Stimulated activated CD4-positive, alpha-beta T cell treated with anti-CD3 and anti-CD28 coated beads, TNF-alpha, amount 100 ng/mL, for 48 hours (primary cell): ENCODE data around the gene DLK1.

ENCODE experiments used
- DNase-seq, 3 donors: peaks; one replicate each; pipeline ENCODE4 v3.0.0-alpha.2; 2020; ENCODE audit warnings: low read depth in 3 of 3

DLK1 gene

DNA sequence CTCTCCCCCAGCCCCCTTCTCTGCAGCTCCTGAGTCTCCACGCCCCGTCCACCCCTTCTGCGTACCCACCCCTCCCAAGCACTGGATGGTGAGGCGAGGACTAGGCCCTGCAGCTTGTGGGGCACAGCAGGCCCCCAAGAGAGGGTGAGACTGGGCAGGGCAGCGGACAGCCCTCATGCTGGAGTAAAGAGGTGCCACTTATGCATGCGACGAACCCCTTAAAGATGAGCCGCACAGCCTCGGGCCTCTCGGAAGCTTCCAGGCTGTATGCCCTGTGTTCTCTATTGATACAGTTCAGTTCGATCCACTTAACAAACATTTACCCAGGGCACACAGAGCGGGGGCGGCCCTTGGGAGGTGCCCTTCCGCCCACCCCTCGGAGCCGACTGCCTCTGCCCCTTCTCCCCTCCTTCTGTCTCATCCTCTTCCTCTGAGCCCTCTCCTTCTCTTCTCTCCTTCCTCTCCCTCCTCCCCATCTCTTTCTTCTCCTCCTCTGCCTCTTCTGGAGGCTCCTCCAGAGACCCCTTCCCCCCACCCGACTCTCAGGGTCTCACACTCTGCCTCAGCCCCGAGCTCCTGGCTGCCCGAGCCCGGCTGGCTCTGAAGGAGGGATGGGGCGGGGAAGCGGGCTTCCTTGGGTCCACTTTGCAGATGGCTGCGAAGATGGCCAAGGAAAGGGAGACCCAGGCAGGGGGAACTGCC lies 32.7 kb upstream of the DLK1 start:
- DNase-seq: no peak

- DNase-seq: no peak
Observed at GRCh38 chr14:100694579-100695422, 31.9 kb upstream of the DLK1 start.

- no peak for DNase-seq
Observed at GRCh38 chr14:100695423-100695738, 31.3 kb upstream of the DLK1 start.

GRCh38 chr14:100696008-100696407 lies 30.7 kb upstream of the DLK1 start:
- no peak for DNase-seq

GRCh38 chr14:100696590-100696989 lies 30.1 kb upstream of the DLK1 start:
- DNase-seq: no peak

- DNase-seq: no peak
Observed at GRCh38 chr14:100698066-100698465, 28.6 kb upstream of the DLK1 start.

- no peak for DNase-seq
Observed at GRCh38 chr14:100698666-100699448, 27.8 kb upstream of the DLK1 start.

DNA sequence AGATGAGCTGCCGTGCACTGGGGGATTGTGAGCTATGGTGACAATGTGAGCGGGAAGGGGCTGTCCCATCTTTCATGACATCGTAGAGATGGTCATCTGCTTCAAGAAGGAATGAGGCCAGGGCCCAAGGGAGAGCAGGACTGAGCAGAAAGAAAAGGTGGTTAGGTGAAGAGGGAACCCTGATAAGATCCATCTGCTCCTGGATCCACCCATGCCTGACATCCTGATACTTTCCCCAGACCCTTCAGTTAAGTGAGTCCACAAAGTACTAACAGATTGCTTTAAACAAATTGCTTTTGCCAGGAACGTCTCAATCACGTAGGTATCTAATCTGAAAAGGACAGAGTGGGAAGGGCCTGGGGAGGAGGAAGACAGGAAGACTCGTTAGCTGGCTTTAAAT lies 25.4 kb upstream of the DLK1 start:
- no peak for DNase-seq

GRCh38 chr14:100702590-100702989 lies 24.1 kb upstream of the DLK1 start:
- DNase-seq: no peak

DNA sequence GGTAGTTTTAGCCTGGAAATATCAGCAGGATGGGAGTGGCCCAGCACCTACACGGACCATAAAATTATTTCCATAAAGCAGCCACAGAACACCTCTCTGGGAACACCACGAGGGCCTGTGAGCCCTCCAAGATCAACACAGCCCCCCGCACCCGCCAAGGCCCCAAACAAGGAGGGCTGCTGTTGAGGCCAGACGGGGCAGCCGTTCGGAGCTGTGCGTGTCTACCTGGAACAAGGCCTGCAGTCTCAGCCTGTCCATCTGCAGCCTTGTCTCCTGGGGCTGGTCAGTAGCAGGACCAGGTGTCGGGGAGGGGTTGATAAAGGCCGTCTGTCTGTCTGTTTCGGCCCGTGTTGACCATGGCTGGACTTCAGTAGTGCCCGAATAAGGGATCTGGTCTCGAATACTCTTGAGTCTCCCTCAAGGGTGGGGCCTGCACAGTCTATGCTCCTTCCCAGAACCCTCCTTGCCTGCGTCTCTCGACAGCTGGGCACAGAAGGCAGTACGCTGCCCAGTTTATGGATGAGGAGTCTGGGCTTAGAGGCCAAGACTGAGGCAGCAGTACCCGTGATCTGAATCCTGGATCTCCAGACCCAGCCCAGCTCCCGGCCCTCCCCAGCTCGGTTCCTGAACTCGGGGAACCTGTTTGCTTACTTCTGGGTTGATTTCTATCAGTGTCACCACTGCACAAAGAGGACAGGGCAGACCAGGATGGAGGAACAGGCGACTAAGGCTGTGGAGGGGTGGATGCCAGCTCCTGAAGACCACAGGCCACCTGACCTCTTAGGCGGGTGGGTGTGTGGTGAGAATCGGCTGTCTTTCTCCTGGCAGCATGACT lies 23.1 kb upstream of the DLK1 start:
- no peak for DNase-seq

- DNase-seq: no peak
Observed at GRCh38 chr14:100706200-100706599, 20.5 kb upstream of the DLK1 start.

DNA sequence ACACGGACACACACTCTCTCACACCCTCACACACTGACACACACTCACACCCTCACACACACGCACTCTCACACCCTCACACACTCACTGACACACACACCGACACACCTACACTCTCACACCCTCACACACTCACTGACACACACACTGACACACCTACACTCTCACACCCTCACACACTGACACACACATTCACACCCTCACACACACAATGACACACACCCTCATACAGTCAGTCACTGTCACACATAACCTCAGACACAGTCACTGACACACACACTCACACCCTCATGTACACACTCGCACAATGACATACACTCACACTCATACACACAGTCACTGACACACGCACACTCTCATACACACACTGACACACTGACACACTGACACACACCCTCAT lies 19.8 kb upstream of the DLK1 start:
- DNase-seq: no peak

GRCh38 chr14:100708425-100709288 lies 18.0 kb upstream of the DLK1 start:
- DNase-seq: no peak

DNA sequence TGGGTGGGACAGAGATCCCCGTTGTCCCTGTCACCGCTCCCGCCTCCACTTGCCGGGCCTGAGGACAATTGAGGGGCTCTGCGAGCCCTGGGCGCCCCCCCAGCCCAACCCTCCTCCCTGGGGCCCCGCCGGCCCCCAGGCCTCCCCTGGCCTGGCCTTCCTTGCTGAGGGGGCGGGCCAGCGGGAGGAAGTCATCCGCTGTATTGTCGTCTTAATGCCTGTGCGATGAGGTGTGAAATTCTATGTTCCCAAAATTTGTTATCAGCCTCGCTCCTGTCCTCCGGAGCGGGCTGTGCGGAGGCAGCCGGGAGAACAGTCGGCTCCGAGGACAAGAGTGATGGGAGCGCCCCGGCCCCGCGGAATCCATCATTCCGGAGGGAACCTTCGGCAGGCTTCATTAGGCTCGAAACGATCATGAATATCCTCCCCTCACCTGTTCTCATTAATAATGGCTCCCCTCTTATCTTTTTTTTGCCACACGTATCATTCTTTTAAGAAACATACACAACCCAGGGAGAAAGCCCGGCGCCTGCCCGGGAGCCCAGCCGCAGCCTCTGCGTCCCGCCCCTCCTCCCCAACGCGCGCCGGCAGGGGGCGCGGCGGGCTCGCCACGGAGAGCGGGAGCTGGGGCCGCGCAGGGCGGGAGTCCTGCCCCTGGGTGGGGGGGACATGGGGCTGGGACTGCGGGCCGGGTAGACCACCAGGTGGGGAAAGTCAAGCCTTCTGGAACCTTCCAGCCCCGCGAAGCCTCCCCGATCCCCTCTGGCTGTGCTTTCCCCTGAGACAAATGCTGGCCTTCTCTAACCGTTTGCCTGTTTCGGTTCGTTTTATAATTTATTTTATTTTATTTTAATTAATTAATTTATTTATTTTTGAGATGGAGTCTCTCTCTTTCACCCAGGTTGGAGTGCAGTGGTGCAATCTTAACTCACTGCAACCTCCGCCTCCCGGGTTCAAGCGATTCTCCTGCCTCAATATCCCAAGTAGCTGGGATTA lies 17.1 kb upstream of the DLK1 start:
- DNase-seq: peak in 1 of 3 donors; percentile 26

DNA sequence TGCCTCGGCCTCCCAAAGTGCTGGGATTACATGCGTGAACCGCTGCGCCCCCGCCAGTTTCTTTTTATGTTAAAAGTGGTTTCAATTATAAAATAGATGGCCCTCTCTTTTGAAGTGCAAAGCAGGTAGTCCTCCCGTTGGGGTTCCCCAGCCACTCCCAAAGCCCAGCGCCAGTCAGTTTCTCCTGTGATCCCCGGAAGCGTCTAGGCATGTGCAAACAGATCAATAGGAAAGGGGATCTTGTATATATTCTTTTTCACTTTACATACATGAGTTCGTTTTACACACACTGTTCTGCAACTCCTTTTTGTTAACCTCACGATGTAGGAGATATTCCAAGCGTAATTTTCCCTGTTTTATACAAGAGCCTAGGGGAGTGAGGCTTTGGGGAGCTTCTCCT lies 16.3 kb upstream of the DLK1 start:
- no peak for DNase-seq

- no peak for DNase-seq
Observed at GRCh38 chr14:100710826-100711462, 15.7 kb upstream of the DLK1 start.

DNA sequence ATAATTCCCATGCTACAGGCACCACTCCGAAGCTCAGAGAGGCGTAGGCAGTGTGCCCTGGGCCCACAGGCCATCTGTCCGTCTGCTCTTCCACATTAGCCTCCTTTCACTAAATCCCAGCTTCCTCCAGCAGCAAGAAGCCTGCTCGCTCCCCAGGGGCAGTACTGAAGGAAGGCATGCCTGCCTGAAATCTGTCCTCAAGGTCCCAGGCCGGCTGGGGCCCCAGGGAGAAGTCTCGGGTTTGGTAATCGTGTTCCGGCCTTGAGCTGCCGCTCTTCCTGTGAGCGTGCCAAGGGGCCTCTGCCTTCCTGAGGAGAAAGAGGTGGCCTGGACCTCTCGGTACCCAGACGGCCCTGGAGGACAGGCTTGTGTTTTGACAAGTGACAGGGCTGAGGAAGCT lies 15.2 kb upstream of the DLK1 start:
- no peak for DNase-seq

- DNase-seq: no peak
Observed at GRCh38 chr14:100712490-100712889, 14.2 kb upstream of the DLK1 start.

DNA sequence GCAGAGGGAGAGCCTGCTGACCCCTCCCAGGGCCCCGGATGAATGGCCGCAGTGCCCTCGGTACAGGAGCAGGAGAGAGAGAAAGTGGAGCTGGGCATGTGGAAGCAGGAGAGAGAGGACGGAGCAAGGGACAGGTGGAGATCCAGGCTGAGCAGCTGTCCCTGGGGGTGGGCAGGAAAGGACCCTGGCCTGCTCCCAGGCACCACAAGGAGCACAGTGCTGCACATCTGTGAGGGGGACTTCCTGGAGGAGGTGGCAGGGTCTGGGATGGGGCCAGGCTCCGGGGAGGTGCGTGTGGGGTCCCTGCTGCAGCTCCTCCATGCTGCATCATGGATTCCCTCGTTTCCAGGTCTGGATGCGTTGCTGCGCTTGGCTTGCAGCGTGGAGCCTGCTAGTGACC lies 13.0 kb upstream of the DLK1 start:
- no peak for DNase-seq
